Mesothelial cell of epicardium (in vitro differentiated cells): ENCODE results near the gene EPB41. TPM values are rescaled to one million over a fixed set of nuclear protein-coding genes. Genes with fewer than 3 reads are reported as not detected.

Experiments
- DNase-seq, 2 experiments: peaks; one replicate each; pipeline ENCODE4 v3.0.0; 2021; ENCODE audit warnings: low spot score in 2 of 2; ENCODE audit not compliant: unreplicated experiment in 2 of 2
- H3K27ac Mint-ChIP-seq: 2 replicates; pipeline ENCODE4 v1.8.0; 2021; ENCODE audit warnings: mixed read lengths
- H3K27me3 Mint-ChIP-seq: 2 replicates; pipeline ENCODE4 v1.8.0; 2021; ENCODE audit warnings: low read depth, mixed read lengths
- H3K36me3 Mint-ChIP-seq: 2 replicates; pipeline ENCODE4 v1.8.0; 2021; ENCODE audit warnings: mixed read lengths
- H3K4me1 Mint-ChIP-seq: 2 replicates; pipeline ENCODE4 v1.8.0; 2021; ENCODE audit warnings: mixed read lengths
- H3K4me3 Mint-ChIP-seq: 2 replicates; pipeline ENCODE4 v1.8.0; 2021; ENCODE audit warnings: mild to moderate bottlenecking, moderate library complexity, mixed read lengths
- H3K9me3 Mint-ChIP-seq: 2 replicates; pipeline ENCODE4 v1.8.0; 2021; ENCODE audit warnings: mixed read lengths
- total RNA-seq: library from RNA; stranded (reverse); gene quantifications from 3 replicates; pipeline ENCODE4 v1.2.1, GENCODE V29; 2021
- TF ChIP-seq, protein P1 (sequence below): fragments of 200-600 bp; sonication (generic); IDR thresholded peaks from one replicate; pipeline ENCODE4 v1.5.0; 2021; ENCODE audit warnings: antibody characterized with exemption; ENCODE audit not compliant: unreplicated experiment

Gene EPB41
- total RNA-seq, 1 donor from 2014 or later, result 61.5 TPM

GRCh38 chr1:29017235-29017634 lies 102.9 kb downstream of the EPB41 start:
- no peak overlapping the region for H3K27ac Mint-ChIP-seq
- no peaks in the 10 kb centered on the region for H3K9me3 Mint-ChIP-seq
- H3K4me1 Mint-ChIP-seq, result no peaks in the 10 kb centered on the region
- H3K36me3 Mint-ChIP-seq, result peaks cover 3% of the 10 kb centered on the region
- no peaks in the 10 kb centered on the region for H3K27me3 Mint-ChIP-seq
- no peak overlapping the region for H3K4me3 Mint-ChIP-seq
- TF ChIP-seq, protein P1, sequence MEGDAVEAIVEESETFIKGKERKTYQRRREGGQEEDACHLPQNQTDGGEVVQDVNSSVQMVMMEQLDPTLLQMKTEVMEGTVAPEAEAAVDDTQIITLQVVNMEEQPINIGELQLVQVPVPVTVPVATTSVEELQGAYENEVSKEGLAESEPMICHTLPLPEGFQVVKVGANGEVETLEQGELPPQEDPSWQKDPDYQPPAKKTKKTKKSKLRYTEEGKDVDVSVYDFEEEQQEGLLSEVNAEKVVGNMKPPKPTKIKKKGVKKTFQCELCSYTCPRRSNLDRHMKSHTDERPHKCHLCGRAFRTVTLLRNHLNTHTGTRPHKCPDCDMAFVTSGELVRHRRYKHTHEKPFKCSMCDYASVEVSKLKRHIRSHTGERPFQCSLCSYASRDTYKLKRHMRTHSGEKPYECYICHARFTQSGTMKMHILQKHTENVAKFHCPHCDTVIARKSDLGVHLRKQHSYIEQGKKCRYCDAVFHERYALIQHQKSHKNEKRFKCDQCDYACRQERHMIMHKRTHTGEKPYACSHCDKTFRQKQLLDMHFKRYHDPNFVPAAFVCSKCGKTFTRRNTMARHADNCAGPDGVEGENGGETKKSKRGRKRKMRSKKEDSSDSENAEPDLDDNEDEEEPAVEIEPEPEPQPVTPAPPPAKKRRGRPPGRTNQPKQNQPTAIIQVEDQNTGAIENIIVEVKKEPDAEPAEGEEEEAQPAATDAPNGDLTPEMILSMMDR, result no peak
- DNase-seq, result no peak

- Mint-ChIP-seq H3K4me3 (no peak overlapping the region), H3K4me1 (no peaks in the 10 kb centered on the region), H3K36me3 (peaks cover 3% of the 10 kb centered on the region), H3K27ac (no peak overlapping the region), H3K27me3 (no peaks in the 10 kb centered on the region), H3K9me3 (no peaks in the 10 kb centered on the region)
- TF ChIP-seq, protein P1, result no peak
- DNase-seq, result no peak
Observed at GRCh38 chr1:29017975-29018712, 103.8 kb downstream of the EPB41 start.

- Mint-ChIP-seq H3K4me1 (no peaks in the 10 kb centered on the region), H3K9me3 (no peaks in the 10 kb centered on the region), H3K4me3 (no peak overlapping the region), H3K27me3 (no peaks in the 10 kb centered on the region), H3K36me3 (peaks cover 3% of the 10 kb centered on the region), H3K27ac (no peak overlapping the region)
- no peak for DNase-seq
- TF ChIP-seq, protein P1, result no peak
Observed at GRCh38 chr1:29022620-29023019, 108.3 kb downstream of the EPB41 start.

DNA sequence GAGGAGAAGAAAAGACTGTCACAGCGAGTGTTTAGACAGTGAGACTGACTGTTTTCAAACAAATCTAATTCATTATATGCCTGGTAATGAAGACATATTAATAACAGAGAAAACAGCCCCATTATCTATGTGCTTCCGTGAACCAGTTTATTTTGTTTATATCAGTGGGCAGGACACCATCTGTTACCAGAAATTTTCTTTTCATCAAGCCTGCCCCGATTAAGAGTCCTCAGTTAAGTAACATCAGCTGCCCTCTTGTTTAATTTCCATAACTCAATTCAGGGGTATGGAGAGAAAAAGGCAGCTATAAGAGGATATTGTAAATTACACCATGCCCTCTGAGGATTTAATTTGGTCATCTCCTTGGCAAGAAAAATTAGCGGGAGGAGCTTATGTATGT lies 115.3 kb downstream of the EPB41 start:
- Mint-ChIP-seq H3K4me3 (no peak overlapping the region), H3K27ac (no peak overlapping the region), H3K27me3 (no peaks in the 10 kb centered on the region), H3K36me3 (peaks cover 6% of the 10 kb centered on the region), H3K4me1 (peaks cover 6% of the 10 kb centered on the region), H3K9me3 (no peaks in the 10 kb centered on the region)
- TF ChIP-seq, protein P1, result no peak
- no peak for DNase-seq

GRCh38 chr1:29032841-29033240 lies 118.5 kb downstream of the EPB41 start:
- Mint-ChIP-seq H3K27me3 (no peaks in the 10 kb centered on the region), H3K4me3 (no peak overlapping the region), H3K27ac (no peak overlapping the region), H3K4me1 (peaks cover 6% of the 10 kb centered on the region), H3K36me3 (peaks cover 8% of the 10 kb centered on the region), H3K9me3 (no peaks in the 10 kb centered on the region)
- TF ChIP-seq, protein P1, result no peak
- no peak for DNase-seq
